ENCODE results near the gene TBL3.

The TBL3 gene

DNA sequence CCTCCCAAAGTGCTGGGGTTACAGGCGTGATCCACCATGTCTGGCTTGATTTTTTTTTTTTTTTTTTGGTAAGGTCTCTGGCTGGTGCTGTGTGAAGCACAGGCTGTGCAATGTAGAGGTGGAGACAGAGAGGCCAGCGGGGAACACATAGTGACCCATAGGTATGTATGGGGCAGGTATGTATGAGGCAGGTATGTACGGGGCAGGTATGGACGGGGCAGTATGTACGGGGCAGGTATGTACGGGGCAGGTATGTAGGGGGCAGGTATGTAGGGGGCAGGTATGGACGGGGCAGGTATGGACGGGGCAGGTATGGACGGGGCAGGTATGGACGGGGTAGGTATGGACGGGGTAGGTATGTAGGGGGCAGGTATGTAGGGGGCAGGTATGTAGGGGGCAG, 22.3 kb upstream of the TBL3 start:
- no peaks in the 10 kb centered on the region for H3F3A ChIP-seq (ENCODE audit: insufficient read depth, low read length)
- H3K4me1 ChIP-seq (ENCODE audit: low read length), result no peaks in the 10 kb centered on the region
- H4K20me1 ChIP-seq (ENCODE audit: insufficient read depth, low read length), result no peaks in the 10 kb centered on the region
- H3K36me3 ChIP-seq (replicated peaks; ENCODE audit: insufficient read depth, low read length), result no peaks in the 10 kb centered on the region
- TF ChIP-seq EZH2phosphoT487 (IDR thresholded peaks at IDR 0.05; ENCODE audit: low read length) (no peak), EZH2 (optimal IDR thresholded peaks at IDR 0.05; ENCODE audit: low read depth, low read length) (no peak)
- TF ChIP-seq, protein P1, sequence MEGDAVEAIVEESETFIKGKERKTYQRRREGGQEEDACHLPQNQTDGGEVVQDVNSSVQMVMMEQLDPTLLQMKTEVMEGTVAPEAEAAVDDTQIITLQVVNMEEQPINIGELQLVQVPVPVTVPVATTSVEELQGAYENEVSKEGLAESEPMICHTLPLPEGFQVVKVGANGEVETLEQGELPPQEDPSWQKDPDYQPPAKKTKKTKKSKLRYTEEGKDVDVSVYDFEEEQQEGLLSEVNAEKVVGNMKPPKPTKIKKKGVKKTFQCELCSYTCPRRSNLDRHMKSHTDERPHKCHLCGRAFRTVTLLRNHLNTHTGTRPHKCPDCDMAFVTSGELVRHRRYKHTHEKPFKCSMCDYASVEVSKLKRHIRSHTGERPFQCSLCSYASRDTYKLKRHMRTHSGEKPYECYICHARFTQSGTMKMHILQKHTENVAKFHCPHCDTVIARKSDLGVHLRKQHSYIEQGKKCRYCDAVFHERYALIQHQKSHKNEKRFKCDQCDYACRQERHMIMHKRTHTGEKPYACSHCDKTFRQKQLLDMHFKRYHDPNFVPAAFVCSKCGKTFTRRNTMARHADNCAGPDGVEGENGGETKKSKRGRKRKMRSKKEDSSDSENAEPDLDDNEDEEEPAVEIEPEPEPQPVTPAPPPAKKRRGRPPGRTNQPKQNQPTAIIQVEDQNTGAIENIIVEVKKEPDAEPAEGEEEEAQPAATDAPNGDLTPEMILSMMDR (IDR thresholded peaks at IDR 0.05; ENCODE audit: low read length), result no peak
- H3K27ac ChIP-seq (ENCODE audit: low read length), result no peak overlapping the region
- no peaks in the 10 kb centered on the region for H3K79me2 ChIP-seq (ENCODE audit: low read length)
- no peak overlapping the region for H3K9ac ChIP-seq (ENCODE audit: low read length)
- H3K4me3 ChIP-seq (ENCODE audit: low read length), result no peak overlapping the region
- peaks cover 13% of the 10 kb centered on the region for H3K27me3 ChIP-seq (replicated peaks; ENCODE audit: insufficient read depth, low read length)
- H2AFZ ChIP-seq (ENCODE audit: low read length), result no peak overlapping the region
- DNase-seq, result no peak
- H3K4me2 ChIP-seq (ENCODE audit: low read depth, low read length), result no peak overlapping the region
- H3K9me2 ChIP-seq (replicated peaks; ENCODE audit: insufficient read depth, low read length), result no peaks in the 10 kb centered on the region
- no peaks in the 10 kb centered on the region for H3K9me3 ChIP-seq (replicated peaks; ENCODE audit: insufficient read depth, low read length)

DNA sequence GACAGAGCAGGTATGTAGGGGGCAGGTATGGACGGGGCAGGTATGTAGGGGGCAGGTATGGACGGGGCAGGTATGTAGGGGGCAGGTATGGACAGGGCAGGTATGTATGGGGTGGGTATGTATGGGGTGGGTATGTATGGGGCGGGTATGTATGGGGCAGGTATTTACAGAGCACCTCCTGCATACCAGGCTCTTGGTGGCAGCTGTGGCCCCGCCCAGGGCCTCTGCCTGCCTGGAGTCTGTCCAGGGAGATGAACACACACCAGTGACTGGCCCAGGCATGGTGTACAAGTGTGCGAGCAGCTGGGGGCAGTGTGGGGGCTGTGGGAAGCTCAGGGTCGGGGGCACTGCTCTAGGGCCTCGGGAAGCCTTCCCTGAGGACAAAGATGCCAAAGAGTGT, 21.8 kb upstream of the TBL3 start:
- Histone ChIP-seq H3K4me1 (ENCODE audit: low read length) (no peaks in the 10 kb centered on the region), H3F3A (ENCODE audit: insufficient read depth, low read length) (no peaks in the 10 kb centered on the region), H3K27ac (ENCODE audit: low read length) (no peak overlapping the region), H3K9me3 (replicated peaks; ENCODE audit: insufficient read depth, low read length) (no peaks in the 10 kb centered on the region), H3K9ac (ENCODE audit: low read length) (no peak overlapping the region), H3K36me3 (replicated peaks; ENCODE audit: insufficient read depth, low read length) (no peaks in the 10 kb centered on the region), H3K4me2 (ENCODE audit: low read depth, low read length) (no peak overlapping the region), H3K4me3 (ENCODE audit: low read length) (no peak overlapping the region), H4K20me1 (ENCODE audit: insufficient read depth, low read length) (no peaks in the 10 kb centered on the region), H3K79me2 (ENCODE audit: low read length) (no peaks in the 10 kb centered on the region), H2AFZ (ENCODE audit: low read length) (no peak overlapping the region), H3K9me2 (replicated peaks; ENCODE audit: insufficient read depth, low read length) (no peaks in the 10 kb centered on the region), H3K27me3 (replicated peaks; ENCODE audit: insufficient read depth, low read length) (peaks cover 19% of the 10 kb centered on the region)
- no peak for DNase-seq
- TF ChIP-seq EZH2 (optimal IDR thresholded peaks at IDR 0.05; ENCODE audit: low read depth, low read length), result no peak
- TF ChIP-seq EZH2phosphoT487 (IDR thresholded peaks at IDR 0.05; ENCODE audit: low read length), result no peak
- TF ChIP-seq, protein P1 (IDR thresholded peaks at IDR 0.05; ENCODE audit: low read length), result no peak

DNA sequence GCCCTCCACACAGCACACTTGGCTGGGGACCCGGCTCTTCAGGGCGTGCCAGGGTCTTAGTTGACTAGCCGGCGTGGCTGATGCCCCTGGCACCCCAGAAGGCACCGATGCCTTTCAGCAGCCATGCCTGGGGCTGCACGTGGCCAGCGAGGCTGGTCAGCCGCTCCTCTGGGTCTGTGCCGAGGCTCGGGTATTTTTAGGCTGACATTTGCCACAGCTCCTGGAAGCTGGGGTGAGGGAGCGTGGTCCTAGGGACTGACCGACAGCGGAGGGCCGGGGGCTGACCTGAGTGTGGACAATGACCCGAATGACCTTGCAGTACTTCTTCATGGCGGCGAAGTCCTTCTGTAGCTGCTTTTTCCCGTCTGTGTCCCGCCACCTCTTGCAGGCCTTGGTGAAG, 21.3 kb upstream of the TBL3 start:
- Histone ChIP-seq H3K27me3 (replicated peaks; ENCODE audit: insufficient read depth, low read length) (peaks cover 21% of the 10 kb centered on the region), H3K9me2 (replicated peaks; ENCODE audit: insufficient read depth, low read length) (no peaks in the 10 kb centered on the region), H2AFZ (ENCODE audit: low read length) (no peak overlapping the region), H3K9me3 (replicated peaks; ENCODE audit: insufficient read depth, low read length) (no peaks in the 10 kb centered on the region), H3K36me3 (replicated peaks; ENCODE audit: insufficient read depth, low read length) (no peaks in the 10 kb centered on the region), H3K4me2 (ENCODE audit: low read depth, low read length) (no peak overlapping the region), H3K4me1 (ENCODE audit: low read length) (no peaks in the 10 kb centered on the region), H3K27ac (ENCODE audit: low read length) (no peak overlapping the region), H3K4me3 (ENCODE audit: low read length) (no peak overlapping the region), H3F3A (ENCODE audit: insufficient read depth, low read length) (no peaks in the 10 kb centered on the region), H4K20me1 (ENCODE audit: insufficient read depth, low read length) (no peaks in the 10 kb centered on the region), H3K9ac (ENCODE audit: low read length) (no peak overlapping the region), H3K79me2 (ENCODE audit: low read length) (no peaks in the 10 kb centered on the region)
- TF ChIP-seq, protein P1 (IDR thresholded peaks at IDR 0.05; ENCODE audit: low read length), result no peak
- TF ChIP-seq EZH2phosphoT487 (IDR thresholded peaks at IDR 0.05; ENCODE audit: low read length), result no peak
- no peak for TF ChIP-seq EZH2 (optimal IDR thresholded peaks at IDR 0.05; ENCODE audit: low read depth, low read length)
- no peak for DNase-seq

Measured in MM.1S (cell line).